ENCODE data around the gene PEX14.

DNA sequence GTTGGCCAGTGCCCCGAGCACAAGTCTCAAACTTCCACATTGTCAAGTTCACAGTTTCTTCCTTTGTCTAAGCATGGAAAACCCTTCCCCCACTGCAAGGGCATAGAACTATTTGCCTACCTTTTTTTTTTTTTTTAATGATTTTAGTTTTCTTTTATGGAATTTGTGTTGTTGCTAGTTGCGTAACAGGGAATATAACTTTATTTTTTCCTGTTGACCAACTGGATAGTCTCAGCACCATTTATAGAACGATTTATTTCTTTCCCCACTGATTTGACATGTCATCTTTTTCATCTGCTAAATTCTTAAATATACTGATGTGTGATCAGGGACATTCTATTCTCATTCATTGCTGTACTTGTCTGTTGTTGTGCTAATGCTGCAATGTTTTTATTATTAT, 83.0 kb downstream of the PEX14 start:
- no peak for TF ChIP-seq POLR2A (IDR thresholded peaks at IDR 0.05)
- TF ChIP-seq, protein P1, sequence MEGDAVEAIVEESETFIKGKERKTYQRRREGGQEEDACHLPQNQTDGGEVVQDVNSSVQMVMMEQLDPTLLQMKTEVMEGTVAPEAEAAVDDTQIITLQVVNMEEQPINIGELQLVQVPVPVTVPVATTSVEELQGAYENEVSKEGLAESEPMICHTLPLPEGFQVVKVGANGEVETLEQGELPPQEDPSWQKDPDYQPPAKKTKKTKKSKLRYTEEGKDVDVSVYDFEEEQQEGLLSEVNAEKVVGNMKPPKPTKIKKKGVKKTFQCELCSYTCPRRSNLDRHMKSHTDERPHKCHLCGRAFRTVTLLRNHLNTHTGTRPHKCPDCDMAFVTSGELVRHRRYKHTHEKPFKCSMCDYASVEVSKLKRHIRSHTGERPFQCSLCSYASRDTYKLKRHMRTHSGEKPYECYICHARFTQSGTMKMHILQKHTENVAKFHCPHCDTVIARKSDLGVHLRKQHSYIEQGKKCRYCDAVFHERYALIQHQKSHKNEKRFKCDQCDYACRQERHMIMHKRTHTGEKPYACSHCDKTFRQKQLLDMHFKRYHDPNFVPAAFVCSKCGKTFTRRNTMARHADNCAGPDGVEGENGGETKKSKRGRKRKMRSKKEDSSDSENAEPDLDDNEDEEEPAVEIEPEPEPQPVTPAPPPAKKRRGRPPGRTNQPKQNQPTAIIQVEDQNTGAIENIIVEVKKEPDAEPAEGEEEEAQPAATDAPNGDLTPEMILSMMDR (IDR thresholded peaks at IDR 0.05) = no peak
- TF ChIP-seq POLR2AphosphoS5 (IDR thresholded peaks at IDR 0.05) = no peak
- TF ChIP-seq EP300 (IDR thresholded peaks at IDR 0.05) = no peak
